ENCODE results near the gene CIRBP.

DNA sequence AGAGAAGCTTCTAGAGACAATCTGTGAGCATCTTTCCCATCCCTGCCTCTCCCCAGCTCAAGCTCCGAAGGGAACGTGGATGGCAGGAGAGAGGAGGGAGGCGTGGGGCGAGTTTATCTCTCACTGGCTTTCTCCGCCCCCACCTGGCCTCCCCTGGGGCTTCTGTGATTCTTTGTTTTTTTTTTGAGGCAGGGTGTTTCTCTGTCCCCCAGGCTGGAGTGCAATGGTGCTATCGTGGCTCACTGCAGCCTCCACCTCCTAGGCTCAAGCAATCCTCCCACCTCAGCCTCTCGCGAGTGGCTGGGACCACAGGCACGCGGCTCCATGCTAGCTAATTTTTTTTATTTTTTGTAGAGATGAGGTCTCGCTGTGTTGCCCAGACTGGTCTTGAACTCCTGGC, 39.6 kb downstream of the CIRBP start:
- TF ChIP-seq, protein P1, sequence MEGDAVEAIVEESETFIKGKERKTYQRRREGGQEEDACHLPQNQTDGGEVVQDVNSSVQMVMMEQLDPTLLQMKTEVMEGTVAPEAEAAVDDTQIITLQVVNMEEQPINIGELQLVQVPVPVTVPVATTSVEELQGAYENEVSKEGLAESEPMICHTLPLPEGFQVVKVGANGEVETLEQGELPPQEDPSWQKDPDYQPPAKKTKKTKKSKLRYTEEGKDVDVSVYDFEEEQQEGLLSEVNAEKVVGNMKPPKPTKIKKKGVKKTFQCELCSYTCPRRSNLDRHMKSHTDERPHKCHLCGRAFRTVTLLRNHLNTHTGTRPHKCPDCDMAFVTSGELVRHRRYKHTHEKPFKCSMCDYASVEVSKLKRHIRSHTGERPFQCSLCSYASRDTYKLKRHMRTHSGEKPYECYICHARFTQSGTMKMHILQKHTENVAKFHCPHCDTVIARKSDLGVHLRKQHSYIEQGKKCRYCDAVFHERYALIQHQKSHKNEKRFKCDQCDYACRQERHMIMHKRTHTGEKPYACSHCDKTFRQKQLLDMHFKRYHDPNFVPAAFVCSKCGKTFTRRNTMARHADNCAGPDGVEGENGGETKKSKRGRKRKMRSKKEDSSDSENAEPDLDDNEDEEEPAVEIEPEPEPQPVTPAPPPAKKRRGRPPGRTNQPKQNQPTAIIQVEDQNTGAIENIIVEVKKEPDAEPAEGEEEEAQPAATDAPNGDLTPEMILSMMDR (IDR thresholded peaks at IDR 0.05; ENCODE audit: low read depth, low read length, poor library complexity, severe bottlenecking) = no peak
- no peak for TF ChIP-seq EZH2phosphoT487 (IDR thresholded peaks at IDR 0.05; ENCODE audit: borderline replicate concordance, low read length)

Measured in DOHH2 (cell line).